Lower lobe of right lung (tissue), 2 donors: Measurements from ENCODE around the gene NAA80. TPM values are rescaled to one million over a fixed set of nuclear protein-coding genes. Genes with fewer than 3 reads are reported as not detected.

ENCODE experiments used
- ATAC-seq, 2 donors: fragments of 200-7000 bp; cut with Tn5 transposase; one replicate each; pipeline ENCODE4 v1.9.1; 2020 to 2022; ENCODE audit warnings: mild to moderate bottlenecking in 2 of 2, moderate library complexity in 2 of 2
- DNase-seq: peaks from one replicate; pipeline ENCODE4 v3.0.0-alpha.2; 2020
- H3K27ac ChIP-seq: fragments of 200-600 bp; one replicate; pipeline ENCODE4 v1.8.0; 2022
- H3K27me3 ChIP-seq: fragments of 200-600 bp; one replicate; pipeline ENCODE4 v1.8.0; 2022; ENCODE audit warnings: low read depth
- H3K36me3 ChIP-seq: fragments of 200-600 bp; one replicate; pipeline ENCODE4 v1.8.0; 2022; ENCODE audit warnings: mild to moderate bottlenecking
- H3K4me1 ChIP-seq: fragments of 200-600 bp; one replicate; pipeline ENCODE4 v1.8.0; 2022
- H3K4me3 ChIP-seq: fragments of 200-600 bp; one replicate; pipeline ENCODE4 v1.8.0; 2022; ENCODE audit warnings: mild to moderate bottlenecking
- H3K9me3 ChIP-seq: fragments of 200-600 bp; one replicate; pipeline ENCODE4 v1.8.0; 2022
- intact Hi-C: fragments of 100-400 bp; cut with DNase I; formaldehyde crosslinking; loops from one replicate; pipeline ENCODE4 v1.11.0; 2022
- total RNA-seq: library from RNA; stranded (reverse); fragmentation: NEBNext Ultra II Directional; extraction: Animal tissue kit (Norgen Biotek cat#: 25700); gene quantifications from one replicate; pipeline ENCODE4 v1.2.1, GENCODE V29; 2021
- TF ChIP-seq, protein P1 (sequence below): fragments of 200-600 bp; IDR thresholded peaks from one replicate; pipeline ENCODE4 v1.8.0; 2022; ENCODE audit warnings: antibody characterized with exemption, mild to moderate bottlenecking
- donor health status: DM: no; HTN: yes; CAD: no; lungs with severe emphysema.

The NAA80 gene
- total RNA-seq, 1 donor from 2014 or later: 9.3 TPM

DNA sequence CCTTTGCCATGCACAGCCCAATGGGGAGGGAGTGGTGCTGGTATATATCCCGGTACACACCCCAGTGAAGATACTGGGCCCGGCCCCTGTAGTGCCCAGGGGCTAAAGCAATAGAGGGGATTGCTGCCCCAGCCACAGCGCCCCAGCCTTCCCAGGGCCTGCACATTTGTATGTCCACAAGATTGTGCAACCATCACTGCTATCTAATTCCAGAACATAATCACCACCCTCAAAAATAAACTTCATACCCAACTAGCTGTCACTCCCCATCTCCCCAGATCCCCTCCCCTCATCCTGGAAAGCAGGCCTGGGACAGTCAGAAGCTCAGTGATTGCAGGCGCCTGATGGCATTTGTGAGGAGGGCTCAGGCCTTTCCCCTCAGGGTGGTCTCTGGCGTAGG lies 49.7 kb downstream of the NAA80 start:
- DNase-seq (no peak), ATAC-seq (no peak)
- intact Hi-C loops: no loop called here
- Histone ChIP-seq H3K9me3 (no peaks in the 10 kb centered on the region), H3K27me3 (no peaks in the 10 kb centered on the region), H3K4me1 (peaks cover 92% of the 10 kb centered on the region), H3K4me3 (no peak overlapping the region), H3K27ac (peak overlapping the region; percentile 96), H3K36me3 (peaks cover 77% of the 10 kb centered on the region)
- TF ChIP-seq, protein P1, sequence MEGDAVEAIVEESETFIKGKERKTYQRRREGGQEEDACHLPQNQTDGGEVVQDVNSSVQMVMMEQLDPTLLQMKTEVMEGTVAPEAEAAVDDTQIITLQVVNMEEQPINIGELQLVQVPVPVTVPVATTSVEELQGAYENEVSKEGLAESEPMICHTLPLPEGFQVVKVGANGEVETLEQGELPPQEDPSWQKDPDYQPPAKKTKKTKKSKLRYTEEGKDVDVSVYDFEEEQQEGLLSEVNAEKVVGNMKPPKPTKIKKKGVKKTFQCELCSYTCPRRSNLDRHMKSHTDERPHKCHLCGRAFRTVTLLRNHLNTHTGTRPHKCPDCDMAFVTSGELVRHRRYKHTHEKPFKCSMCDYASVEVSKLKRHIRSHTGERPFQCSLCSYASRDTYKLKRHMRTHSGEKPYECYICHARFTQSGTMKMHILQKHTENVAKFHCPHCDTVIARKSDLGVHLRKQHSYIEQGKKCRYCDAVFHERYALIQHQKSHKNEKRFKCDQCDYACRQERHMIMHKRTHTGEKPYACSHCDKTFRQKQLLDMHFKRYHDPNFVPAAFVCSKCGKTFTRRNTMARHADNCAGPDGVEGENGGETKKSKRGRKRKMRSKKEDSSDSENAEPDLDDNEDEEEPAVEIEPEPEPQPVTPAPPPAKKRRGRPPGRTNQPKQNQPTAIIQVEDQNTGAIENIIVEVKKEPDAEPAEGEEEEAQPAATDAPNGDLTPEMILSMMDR: no peak

DNA sequence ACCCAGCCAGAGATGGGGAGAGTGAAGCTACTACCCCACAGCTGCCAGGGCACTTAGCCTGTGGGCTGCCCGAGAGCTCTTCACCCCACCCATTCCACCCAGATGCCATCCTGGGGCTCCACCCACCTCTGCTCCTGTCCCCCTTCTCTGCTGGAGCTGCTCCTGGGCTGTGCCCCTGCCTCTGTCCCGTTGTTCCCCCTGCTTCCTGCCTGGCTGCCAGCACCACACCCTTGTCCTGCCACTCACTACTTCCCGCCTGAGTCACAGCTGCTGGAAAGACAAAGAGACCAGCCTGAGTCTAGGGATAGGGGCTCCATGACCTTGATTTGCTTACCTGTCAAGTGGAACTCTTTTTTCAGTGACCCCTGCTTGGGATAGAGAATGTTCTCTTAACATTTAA lies 50.8 kb downstream of the NAA80 start:
- peaks cover 96% of the 10 kb centered on the region for H3K4me1 ChIP-seq
- intact Hi-C loops: no loop called here
- H3K27me3 ChIP-seq: no peaks in the 10 kb centered on the region
- no peak for DNase-seq
- TF ChIP-seq, protein P1: no peak
- H3K4me3 ChIP-seq: peak overlapping the region; percentile 6
- ATAC-seq: peak; percentile 36 to 38
- peaks cover 75% of the 10 kb centered on the region for H3K36me3 ChIP-seq
- H3K9me3 ChIP-seq: no peaks in the 10 kb centered on the region
- peak overlapping the region; percentile 96 for H3K27ac ChIP-seq

DNA sequence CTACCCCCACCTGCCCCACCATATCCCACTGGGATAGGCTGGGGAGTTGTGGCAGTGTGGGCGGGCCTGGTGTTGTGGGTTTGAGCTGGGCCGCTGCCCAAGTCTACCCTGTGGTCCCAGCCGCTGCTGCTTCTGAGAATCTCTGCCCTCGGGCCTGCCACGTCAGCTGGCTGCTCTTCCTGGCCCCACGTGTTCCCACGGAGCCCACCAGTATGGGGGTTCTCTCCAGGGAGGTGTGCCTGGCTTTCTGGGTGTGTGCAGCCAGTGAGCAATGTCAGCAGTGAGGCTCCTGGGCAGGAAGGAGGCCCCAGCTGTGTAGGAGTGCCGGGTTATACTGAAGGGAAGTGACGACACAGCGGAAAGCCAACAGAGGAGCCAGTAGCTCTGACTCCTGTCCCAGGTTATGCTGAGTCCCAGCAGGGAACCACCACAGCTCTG lies 52.7 kb downstream of the NAA80 start:
- Histone ChIP-seq H3K9me3 (no peaks in the 10 kb centered on the region), H3K4me1 (peaks cover 100% of the 10 kb centered on the region), H3K36me3 (peaks cover 61% of the 10 kb centered on the region), H3K27me3 (no peaks in the 10 kb centered on the region), H3K27ac (peak overlapping the region; percentile 96), H3K4me3 (peak overlapping the region; percentile 52)
- intact Hi-C loops: no loop called here
- peak; percentile 52 to 54 for ATAC-seq
- TF ChIP-seq, protein P1: peak; percentile 28
- peak; percentile 74 for DNase-seq

Other genes starting within 250 kb of the NAA80 start
- gene RBM5, start 210.5 kb downstream of the NAA80 start, total RNA-seq: 153 TPM
- 44.7 TPM for gene SEMA3F, start 144.1 kb downstream of the NAA80 start, total RNA-seq
- not detected for gene GNAT1, start 107.8 kb downstream of the NAA80 start, total RNA-seq
- gene SLC38A3, start 94.1 kb downstream of the NAA80 start, total RNA-seq: not detected
- gene GNAI2, start 63.2 kb downstream of the NAA80 start, total RNA-seq: 372 TPM
- 77.6 TPM for gene SEMA3B, start 30.3 kb downstream of the NAA80 start, total RNA-seq
- gene LSMEM2, start 20.3 kb downstream of the NAA80 start, total RNA-seq: not detected
- 66.9 TPM for gene IFRD2, start 7.0 kb downstream of the NAA80 start, total RNA-seq
- gene HYAL3, start within 50 bp of the NAA80 start, total RNA-seq: 4.0 TPM
- gene HYAL1, start 4.2 kb upstream of the NAA80 start, total RNA-seq: 58.2 TPM
- 155 TPM for gene HYAL2, start 23.3 kb upstream of the NAA80 start, total RNA-seq
- 29.4 TPM for gene TUSC2, start 28.8 kb upstream of the NAA80 start, total RNA-seq
- 39.5 TPM for gene RASSF1, start 41.4 kb upstream of the NAA80 start, total RNA-seq
- 32.8 TPM for gene ZMYND10, start 46.3 kb upstream of the NAA80 start, total RNA-seq
- gene NPRL2, start 51.4 kb upstream of the NAA80 start, total RNA-seq: 17.7 TPM
- gene CYB561D2, start 51.5 kb upstream of the NAA80 start, total RNA-seq: 21.7 TPM
- gene TMEM115, start 60.1 kb upstream of the NAA80 start, total RNA-seq: 37.5 TPM
- 105 TPM for gene CACNA2D2, start 204.2 kb upstream of the NAA80 start, total RNA-seq